Measurements from ENCODE around the gene TMPRSS6.

The TMPRSS6 gene

DNA sequence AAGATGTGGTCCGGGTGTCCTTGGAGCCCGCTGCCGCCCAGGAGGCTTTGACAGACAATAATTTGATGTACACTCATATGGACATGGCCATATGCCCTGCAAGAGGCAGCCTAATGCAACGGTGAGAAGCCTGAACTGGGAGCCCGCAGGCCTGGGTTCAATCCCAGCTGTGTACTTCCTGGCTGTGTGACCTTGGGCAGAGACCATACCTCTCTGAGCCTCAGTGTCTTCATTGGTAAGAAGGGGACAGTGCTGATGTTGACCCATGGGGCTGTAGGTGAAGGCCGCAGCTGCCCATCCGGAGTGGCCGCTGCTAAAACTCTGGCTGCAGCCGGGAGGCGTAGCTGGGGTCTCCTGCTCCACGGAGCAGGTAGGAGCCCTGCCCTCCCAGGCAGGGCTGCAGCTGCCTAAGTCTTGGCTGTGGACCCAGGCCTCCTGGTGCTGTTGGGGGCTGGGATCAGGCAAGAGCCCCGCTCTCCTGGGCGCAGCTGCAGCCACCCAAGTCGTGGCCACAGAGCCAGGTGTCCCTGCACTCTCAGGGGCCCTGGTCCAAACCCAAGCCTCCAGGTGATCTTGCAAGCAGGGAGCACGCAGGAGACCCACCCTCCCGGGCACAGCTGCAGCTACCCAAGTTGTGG, 31.3 kb upstream of the TMPRSS6 start:
- no peak for DNase-seq

- no peak for DNase-seq
These were observed 30.2 kb upstream of the TMPRSS6 start for GRCh38 chr22:37139762-37140161.

GRCh38 chr22:37138849-37139561, 29.5 kb upstream of the TMPRSS6 start:
- DNase-seq = peak; percentile 16

DNA sequence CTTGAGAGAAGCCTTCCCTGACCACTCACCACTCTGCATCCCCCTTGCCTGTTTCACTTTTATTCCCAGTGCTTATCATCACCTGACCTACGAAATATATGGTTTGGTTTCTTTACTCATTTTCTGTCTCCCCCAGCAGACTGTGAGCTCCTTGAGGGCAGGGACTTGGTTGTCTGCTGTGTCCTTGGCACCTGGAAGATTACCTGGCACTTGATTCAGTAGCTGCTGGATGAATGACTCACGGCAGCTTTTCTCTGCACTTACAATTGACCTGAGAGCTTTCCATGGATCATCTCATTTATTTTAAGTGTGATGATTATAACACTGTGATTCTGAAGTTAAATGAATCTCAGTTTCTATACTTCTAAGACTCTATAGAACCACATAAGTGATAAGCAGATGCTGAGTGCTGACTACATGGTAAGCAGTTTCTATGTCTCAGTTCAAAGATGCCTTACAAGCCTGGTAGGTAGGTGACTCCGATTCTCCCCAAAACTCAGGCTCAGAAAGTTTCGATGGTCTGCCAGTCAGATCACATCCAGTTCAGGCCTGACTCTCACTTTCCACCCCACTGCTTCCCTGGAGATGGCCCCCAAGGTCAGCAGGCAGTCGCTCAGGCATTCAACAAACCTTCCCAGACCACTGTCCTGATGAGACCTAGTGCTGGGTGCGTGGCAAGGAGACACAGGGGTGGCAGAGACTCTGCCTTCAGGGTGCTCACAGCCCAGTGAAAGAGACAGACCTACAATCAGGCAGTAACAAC, 28.6 kb upstream of the TMPRSS6 start:
- no peak for DNase-seq

DNA sequence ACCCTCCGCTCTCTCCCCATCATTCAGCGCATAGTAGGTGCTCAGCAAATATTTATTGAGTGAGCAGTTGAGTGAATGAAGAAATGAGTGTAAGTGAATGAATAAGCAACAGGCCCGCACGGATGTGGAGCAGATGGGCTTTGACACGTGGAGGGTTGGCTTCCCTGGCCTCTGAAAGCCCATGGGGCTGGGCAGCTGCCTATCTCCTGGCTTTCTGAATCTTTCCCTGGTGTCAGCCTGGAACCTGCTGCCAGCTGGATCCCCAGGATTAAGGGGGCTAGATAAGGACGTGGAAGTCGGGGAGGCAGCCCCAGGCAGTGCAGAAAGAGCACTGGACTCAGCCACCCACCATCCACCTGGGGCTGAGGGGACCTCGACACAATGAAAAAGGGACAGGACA, 27.6 kb upstream of the TMPRSS6 start:
- no peak for DNase-seq

DNA sequence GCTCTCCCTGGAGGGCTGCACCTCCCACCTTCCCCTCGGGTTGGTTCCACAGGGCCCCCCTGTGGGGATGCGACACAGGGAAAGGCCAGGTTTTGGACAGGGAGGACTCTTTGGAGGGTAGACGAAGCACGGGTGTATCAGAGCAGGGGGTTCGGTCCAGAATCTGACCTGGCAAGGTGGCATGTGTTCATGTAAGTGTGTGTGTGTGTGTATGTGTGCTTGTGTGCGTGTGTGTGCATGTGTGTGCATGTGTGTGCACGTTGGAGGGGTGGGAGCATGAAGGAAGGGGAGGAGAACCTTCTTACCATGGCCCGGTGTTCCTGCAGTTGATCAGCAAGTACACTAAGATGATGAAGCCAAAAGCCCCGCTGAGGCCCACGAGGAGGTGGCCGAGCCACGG, 25.5 kb upstream of the TMPRSS6 start:
- no peak for DNase-seq

GRCh38 chr22:37133304-37134018, 23.9 kb upstream of the TMPRSS6 start:
- DNase-seq = no peak

GRCh38 chr22:37132773-37133172, 23.3 kb upstream of the TMPRSS6 start:
- no peak for DNase-seq

DNA sequence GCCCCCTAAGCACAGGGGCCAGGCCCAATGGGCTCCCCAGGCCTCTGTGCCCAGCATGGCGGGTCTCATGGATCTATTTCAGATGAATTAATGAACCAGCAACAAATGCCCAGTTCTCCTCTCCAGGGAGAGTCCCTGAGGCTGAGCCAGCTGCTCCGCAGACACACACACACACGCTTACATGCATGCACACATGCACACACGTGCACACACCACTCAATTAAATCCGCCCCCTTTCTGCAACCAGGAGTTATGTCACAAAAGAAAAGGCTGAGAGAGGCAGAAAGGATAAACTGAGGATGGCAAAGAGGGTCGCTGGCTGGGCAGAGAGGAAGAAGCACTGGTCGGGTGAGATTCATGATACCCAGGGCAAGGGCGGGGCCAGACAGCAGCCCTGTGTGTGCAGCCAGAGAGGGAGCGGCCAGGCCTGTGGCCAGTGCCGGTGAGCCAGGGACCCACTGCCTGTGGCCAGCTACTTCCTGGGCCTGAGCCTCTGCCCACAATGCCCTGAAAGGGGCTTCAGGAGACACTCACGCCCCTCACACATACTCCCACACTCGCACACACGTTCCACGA, 20.4 kb upstream of the TMPRSS6 start:
- DNase-seq = no peak

DNA sequence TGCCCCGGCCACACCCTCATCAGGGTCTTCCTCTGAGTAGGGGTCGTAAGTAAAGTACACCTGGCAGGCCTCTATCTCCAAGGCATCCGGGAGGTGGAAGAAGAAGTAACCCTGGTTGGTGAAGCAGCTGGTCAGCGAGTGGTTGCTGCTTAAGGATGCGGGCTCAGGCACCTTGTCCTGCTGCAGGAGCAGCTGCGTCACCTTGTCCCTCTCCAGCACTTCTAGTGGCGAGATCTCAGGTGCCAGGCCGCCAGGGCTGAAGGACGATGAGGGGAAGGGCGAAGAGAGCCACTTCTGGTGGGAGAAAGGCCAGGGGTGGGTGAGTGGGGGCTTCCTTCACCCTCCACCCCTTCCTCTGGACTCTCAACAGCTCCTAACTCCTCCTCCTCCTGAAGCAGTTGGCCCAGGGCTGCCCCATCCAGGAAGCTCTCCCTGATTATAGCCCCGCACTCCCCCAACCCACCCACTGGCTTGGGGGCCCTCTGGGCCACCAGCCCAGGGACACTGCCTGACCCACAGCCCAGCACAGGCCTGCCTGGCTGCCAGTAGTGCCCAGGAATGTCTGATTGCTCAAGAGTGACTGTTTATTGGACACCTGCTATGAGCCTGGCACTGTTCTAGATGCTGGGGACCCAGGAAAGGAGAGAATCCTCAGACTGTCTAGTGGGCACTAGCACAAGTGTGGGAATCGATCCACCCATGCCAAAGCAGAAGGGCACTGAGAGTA, 19.2 kb upstream of the TMPRSS6 start:
- no peak for DNase-seq

- DNase-seq = no peak
These were observed 17.9 kb upstream of the TMPRSS6 start for GRCh38 chr22:37127350-37127878.

- no peak for DNase-seq
These were observed 17.4 kb upstream of the TMPRSS6 start for GRCh38 chr22:37126882-37127281.

- no peak for DNase-seq
These were observed 16.9 kb upstream of the TMPRSS6 start for GRCh38 chr22:37126383-37126782.

DNA sequence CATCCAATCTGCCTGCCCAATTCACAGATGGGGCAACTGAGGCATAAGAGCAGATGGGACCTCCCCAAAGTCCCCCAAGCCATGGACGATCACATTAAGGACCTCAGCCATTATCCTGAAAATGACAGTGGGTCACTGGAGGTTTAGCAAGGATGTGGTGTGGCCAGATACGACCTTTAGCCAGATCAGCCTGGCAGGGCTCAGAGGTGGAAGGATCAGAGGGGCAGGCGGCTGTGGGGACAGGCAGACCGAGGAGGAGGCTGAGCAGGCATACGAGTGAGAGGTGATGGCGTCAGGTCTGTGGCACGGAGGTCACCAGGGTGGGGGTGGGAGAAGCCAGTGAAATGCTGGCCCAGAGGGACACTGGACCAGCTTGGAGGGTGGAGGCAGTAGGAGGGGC, 14.1 kb upstream of the TMPRSS6 start:
- DNase-seq = no peak

- no peak for DNase-seq
These were observed 13.2 kb upstream of the TMPRSS6 start for GRCh38 chr22:37122598-37123180.

DNA sequence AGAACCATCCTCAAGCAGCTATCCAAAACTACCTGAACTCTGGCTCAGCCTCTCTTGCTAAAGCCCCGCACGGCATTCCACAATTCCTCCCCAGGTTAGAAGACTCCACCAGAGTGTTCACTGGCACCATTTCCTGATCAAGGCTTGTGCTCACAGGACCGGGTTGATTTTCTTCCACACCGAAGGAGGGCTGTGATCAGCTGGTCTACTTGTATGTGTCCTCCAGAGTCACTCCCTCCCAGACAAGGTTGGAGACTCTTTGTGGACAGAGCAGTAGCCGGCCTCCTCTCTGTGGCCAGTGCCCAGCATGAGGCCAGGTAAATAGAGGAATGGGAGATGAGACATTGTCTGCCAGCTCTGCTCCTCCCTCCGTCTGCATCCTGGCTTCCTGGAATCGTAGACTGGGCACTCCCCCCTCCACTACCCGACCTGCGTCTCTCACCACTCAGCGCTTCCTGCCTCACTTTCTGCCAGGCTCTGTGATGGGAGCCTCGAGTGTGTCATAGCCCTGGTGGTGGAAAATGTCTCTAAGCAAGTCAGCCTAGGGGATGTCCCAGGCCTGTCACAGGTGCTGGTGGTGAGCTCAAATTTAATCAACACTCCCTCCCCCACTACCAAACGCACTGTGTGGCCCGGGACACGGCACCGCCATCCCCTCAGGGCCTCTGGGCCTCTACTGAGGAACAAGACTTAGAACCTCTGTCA, 12.5 kb upstream of the TMPRSS6 start:
- peak; percentile 48 for DNase-seq

- DNase-seq = no peak
These were observed 11.2 kb upstream of the TMPRSS6 start for GRCh38 chr22:37120569-37121340.

- no peak for DNase-seq
These were observed 10.4 kb upstream of the TMPRSS6 start for GRCh38 chr22:37119872-37120271.

- no peak for DNase-seq
These were observed 8.6 kb upstream of the TMPRSS6 start for GRCh38 chr22:37118083-37118482.

- no peak for DNase-seq
These were observed 7.6 kb upstream of the TMPRSS6 start for GRCh38 chr22:37117092-37117491.

Measured in fibroblast of skin of right quadriceps (primary cell).